HL-60 (cell line): ENCODE data around the gene ARSJ.

Source experiments
- DNase-seq, 2 experiments: peaks; one replicate each; pipeline ENCODE4 v3.0.0-alpha.2; 2010 to 2020; ENCODE audit warnings: low read depth in 1 of 2, low spot score in 1 of 2
- H3K27ac ChIP-seq: fragments of 250-450 bp; sonication (Bioruptor Pico); replicated peaks from 2 replicates; pipeline ENCODE4 v1.5.1; 2020; ENCODE audit warnings: mild to moderate bottlenecking, moderate library complexity
- H3K27me3 ChIP-seq: fragments of 250-450 bp; sonication (Bioruptor Pico); 2 replicates; pipeline ENCODE4 v1.5.1; 2021; ENCODE audit warnings: mild to moderate bottlenecking, moderate library complexity; ENCODE audit not compliant: insufficient read depth, poor library complexity, severe bottlenecking
- H3K4me3 ChIP-seq: replicated peaks from 2 replicates; pipeline ENCODE4 v1.5.1; 2011; ENCODE audit warnings: mild to moderate bottlenecking, control low read depth, low read length; ENCODE audit not compliant: insufficient read depth
- GABPA ChIP-seq: IDR thresholded peaks from 2 replicates; pipeline ENCODE4 v1.6.1; 2012; ENCODE audit warnings: low read depth
- POLR2AphosphoS5 ChIP-seq: IDR thresholded peaks from 2 replicates; pipeline ENCODE4 v1.6.1; 2012; ENCODE audit warnings: low read depth
- REST ChIP-seq: IDR thresholded peaks from 2 replicates; pipeline ENCODE4 v1.6.1; 2012; ENCODE audit warnings: low read depth; ENCODE audit not compliant: insufficient replicate concordance
- SPI1 ChIP-seq: IDR thresholded peaks from 2 replicates; pipeline ENCODE4 v1.6.1; 2012; ENCODE audit warnings: low read depth, mild to moderate bottlenecking, borderline replicate concordance
- TF ChIP-seq, protein P1 (sequence below): IDR thresholded peaks from one replicate; pipeline ENCODE4 v1.5.1; 2011; ENCODE audit warnings: low read length, control low read depth, inconsistent platforms; ENCODE audit not compliant: insufficient read depth

ARSJ gene

GRCh38 chr4:113851816-113852215, 127.6 kb downstream of the ARSJ start:
- no peak for DNase-seq
- Histone ChIP-seq H3K27ac (no peak overlapping the region), H3K27me3 (no peaks in the 10 kb centered on the region), H3K4me3 (no peak overlapping the region)
- TF ChIP-seq REST: no peak
- TF ChIP-seq SPI1: no peak
- no peak for TF ChIP-seq POLR2AphosphoS5
- TF ChIP-seq, protein P1, sequence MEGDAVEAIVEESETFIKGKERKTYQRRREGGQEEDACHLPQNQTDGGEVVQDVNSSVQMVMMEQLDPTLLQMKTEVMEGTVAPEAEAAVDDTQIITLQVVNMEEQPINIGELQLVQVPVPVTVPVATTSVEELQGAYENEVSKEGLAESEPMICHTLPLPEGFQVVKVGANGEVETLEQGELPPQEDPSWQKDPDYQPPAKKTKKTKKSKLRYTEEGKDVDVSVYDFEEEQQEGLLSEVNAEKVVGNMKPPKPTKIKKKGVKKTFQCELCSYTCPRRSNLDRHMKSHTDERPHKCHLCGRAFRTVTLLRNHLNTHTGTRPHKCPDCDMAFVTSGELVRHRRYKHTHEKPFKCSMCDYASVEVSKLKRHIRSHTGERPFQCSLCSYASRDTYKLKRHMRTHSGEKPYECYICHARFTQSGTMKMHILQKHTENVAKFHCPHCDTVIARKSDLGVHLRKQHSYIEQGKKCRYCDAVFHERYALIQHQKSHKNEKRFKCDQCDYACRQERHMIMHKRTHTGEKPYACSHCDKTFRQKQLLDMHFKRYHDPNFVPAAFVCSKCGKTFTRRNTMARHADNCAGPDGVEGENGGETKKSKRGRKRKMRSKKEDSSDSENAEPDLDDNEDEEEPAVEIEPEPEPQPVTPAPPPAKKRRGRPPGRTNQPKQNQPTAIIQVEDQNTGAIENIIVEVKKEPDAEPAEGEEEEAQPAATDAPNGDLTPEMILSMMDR: no peak
- no peak for TF ChIP-seq GABPA
